Activated effector memory CD4-positive, alpha-beta T cell treated with anti-CD3 and anti-CD28 coated beads, Interleukin-2, amount 50 U/mL, for 16 hours (primary cell): ENCODE results near the gene SLC25A30.
"Not testable (repeated sequence)": the region's sequence is repeated elsewhere in the genome, so short reads cannot be mapped to it uniquely, and the experiment has no call there.

Experiments used
- DNase-seq: peaks from one replicate; pipeline ENCODE4 v3.0.0-alpha.2; 2020

SLC25A30 gene

DNA sequence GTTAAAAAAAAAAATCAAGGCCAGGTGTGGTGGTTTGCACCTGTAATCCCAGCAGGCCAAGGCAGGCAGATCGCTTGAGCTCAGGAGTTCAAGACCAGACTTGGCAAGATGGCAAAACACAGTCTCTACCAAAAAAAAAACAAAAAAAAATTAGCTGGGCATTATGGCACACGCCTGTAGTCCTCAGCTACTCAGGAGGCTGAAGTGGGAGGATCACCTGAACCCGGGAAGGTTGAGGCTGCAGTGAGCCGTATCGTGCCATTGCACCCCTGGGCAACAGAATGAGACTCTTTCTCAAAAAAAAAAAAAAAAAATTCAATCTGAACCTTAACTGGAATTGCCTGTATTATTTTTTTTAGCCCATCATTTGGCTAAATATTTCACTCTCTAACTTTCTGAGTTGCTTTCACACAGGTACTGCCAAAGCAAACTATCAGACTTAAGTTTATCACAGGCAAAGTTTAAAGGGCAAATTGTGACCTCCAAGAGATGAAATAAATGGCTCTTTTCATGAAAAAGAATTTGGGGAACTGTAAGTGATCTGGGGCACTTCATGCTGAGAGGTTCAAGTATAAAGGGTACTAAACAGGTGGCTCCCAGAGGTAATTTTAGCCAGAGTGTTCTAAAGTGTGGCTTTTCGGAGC, 14.7 kb upstream of the SLC25A30 start:
- no peak for DNase-seq

DNA sequence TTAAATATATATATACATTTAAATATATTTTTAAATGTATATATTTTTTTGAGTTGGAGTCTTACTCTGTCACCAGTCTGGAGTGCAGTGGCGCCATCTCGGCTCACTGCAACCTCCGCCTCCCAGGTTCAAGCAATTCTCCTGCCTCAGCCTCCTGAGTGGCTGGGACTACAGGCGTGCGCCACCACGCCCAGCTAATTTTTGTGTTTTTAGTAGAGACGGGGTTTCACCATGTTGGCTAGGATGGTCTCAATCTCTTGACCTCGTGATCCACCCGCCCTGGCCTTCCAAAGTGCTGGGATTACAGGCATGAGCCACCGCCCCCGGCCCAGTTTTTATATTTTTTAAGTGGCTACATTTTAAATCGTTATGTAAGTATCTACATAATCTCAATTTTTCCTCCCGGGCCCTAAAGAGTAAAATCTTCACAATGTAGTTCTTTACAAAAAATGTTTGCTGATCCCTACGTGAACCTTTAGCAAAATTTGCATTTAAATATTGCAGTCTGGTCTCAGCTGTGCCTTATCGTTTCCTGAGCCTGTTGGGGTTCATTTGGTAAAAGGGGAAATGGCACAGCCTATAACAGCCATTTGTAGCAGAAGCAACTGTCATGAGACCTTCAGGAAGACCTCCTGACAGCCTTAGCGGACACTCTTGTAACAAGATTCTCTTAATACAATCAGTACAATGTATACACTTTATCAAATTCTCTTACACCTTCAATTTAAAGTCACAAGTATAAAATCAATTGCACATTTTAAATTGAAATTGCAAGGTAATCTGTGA, 8.1 kb upstream of the SLC25A30 start:
- DNase-seq, result not testable (repeated sequence)

DNA sequence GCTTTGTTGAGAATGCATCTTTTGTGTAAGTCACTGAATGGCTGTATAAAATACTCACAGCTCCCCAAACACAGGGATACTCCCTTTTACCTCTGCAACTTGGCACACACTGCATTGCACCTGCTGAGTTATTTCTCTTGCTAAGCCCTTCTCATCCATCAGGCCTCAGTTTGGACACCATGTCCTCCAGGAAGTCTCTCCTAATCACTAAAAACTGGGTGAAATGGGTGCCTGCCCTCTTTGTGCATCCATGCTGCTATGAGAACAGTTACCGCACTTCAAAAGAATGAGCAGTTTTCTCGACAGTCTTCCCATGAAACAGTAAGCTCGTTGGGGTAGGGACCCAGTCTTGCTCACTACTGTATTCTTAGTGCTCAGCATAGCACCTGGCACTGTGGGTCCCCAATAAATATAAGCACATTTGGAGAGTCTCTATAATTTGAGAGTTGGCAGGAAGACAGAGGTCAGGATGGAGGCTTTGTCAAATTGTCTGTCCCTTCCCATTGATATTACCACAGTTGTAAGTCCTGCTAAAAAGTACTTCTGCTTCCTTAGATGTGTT, 4.6 kb upstream of the SLC25A30 start:
- DNase-seq, result no peak

DNA sequence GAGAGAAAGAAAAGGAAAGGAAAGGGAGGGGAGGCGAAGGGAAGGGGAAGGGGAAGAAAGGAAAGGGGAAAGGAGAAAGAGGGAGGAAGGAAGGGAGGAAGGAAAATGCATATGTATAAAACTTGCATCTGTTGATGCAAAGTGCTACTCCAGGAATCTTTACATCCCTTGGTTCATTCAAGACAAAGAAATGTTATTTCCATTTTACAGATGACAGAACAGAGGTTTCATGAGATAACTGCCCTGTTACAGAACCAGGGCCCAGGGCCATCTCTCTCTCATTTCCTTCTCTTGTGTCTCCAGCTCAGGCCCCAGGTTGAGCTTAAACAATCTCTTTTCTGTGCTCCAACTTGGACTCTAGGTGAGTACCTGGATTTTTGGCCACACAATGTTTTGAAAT, 1.8 kb upstream of the SLC25A30 start:
- DNase-seq, result no peak

DNA sequence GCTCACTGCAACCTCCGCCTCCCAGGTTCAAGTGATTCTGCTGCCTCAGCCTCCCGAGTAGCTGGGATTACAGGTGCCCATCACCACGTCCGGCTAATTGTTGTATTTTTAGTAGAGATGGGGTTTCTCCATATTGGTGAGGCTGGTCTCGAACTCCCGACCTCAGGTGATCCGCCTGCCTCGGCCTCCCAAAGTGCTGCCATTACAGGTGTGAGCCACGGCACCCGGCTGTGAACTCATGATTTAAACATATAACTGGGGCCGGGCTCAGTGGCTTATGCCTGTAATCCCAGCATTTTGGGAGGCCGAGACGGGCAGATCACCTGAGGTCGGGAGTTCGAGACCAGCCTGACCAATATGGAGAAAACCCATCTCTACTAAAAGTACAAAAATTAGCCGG, 1.2 kb upstream of the SLC25A30 start:
- not testable (repeated sequence) for DNase-seq

DNA sequence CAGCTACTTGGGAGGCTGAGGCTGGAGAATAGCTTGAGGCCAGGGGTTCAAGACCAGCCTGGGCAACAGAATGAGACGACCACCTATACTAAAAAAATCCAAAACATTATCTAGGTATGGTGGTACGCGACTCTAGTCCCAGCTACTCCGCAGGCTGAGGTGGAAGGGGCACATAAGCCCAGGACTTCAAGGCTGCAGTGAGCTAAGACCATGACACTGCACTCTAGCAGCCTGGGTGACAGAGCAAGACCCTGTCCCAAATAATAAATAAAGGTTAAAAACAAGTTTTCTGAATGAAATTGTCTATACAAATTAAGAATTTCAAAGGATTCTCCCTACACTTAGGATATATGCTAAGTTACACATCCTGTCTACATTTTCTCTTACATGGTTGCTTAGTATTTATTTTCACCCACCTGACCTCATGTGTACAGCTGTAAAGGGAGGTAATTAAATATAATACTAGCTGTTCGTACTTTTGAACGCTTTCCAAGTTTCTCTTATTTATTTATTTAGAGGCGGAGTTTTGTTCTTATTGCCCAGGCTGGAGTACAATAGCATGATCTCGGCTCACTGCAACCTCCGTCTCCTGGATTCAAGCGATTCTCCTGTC, 1.6 kb downstream of the SLC25A30 start:
- no peak for DNase-seq

DNA sequence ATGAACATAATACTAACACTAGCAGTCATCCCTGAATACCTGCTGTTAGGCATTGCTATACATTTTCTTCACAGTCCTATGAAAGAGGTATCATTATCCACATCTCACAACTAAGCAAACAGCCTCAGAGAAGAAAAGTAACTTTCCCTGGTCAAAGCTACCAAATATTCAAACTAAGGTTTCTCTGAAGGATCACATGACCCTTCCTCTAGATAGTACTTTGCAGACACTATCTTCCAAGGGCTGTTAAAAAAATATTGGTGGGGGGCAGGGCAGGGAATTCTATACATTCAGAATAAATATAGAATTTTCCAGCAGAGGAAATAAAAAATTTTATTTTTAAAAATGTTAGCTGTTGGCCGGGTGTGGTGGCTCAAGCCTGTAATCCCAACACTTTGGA, 3.1 kb downstream of the SLC25A30 start:
- no peak for DNase-seq

DNA sequence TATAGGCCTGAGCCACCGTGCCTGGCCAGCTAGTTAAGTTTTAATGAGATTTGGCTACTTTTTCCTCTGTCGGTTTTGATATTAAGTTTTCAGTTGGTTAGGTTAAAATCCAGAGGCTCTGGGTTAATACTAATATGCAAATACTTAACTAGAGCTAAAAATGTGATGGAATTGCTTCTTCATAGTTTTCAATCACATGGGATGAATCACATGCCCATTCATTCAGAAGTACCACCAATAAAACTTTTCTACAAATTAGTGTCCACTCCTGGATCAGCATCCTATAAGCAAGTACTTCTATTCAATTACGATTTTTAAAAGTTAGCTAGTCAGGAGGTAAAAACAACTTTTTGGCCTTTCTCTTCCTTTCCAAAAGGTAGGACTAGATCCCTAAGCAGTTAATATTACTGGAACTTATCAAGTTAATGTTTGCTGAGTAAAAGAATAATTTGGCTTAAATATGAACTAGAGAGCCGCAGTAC, 4.3 kb downstream of the SLC25A30 start:
- DNase-seq, result no peak

DNA sequence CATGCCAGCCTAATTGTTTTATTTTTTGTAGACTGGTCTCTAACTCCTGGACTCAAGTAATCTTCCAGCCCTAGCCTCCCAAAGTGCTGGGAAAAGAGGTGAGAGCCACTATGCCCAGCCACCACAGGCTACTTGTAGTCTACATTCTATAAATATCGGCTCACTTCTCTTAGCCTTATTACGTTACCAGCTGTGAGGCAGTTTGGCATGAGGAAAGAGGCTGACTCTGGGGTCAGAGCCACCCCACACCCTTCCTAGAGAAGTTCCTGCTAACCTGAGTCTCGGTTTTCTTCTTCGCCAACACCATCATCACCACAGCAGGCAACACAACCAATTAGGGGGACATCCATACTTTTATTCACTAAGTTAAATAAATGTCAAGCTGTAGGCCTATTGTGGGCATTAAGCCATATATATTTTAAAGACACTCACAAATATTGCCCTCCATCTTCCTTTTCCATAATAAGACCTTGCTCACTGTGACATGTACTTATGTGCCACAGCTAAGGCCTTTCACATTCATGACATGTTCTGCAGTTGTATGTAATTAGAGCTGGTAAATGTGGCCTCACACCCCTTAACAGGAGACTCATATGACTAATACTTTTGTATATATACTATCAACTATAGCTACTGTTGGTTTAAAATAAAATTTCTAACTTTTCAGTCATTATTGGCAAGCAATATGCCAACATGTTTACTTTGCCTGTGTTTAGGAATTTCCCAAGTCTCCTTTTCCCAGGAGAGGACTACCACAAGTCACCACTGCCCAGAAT, 5.7 kb downstream of the SLC25A30 start:
- no peak for DNase-seq

DNA sequence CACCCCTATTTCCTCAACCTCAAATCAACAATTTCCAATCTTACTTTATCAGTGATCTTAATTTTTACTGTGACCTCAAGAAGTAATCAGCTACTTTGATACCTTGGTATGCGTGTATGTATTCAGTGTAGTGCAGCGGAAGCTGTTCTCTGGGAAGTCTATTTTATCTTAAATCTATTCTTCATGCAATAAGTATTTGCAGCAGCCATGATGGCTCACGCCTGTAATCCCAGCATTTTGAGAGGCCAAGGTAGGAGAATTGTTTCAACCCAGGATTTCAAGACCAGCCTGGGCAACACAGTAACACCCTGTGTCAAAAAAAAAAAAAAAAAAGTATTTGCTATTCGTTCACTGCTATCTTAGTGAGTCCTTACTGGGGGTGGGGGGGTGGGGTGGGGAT, 6.5 kb downstream of the SLC25A30 start:
- no peak for DNase-seq

DNA sequence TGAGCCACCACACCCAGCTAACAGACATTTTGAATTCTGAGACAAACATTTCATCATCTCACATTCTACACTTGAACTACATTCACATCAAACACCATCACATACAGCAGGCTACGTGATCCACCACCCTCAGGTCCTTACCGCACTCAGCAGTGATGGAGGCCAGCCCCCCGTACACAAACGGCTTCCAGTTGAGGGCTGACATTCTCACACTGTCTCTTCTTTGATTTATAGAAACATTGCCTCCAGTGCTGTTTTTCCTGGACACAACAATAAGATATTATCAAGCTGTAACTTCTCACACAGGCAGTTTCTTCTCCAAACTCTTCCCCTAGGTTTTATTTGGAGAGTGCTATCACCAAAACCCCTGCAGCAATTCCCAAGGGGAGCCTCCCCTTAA, 7.0 kb downstream of the SLC25A30 start:
- no peak for DNase-seq

DNA sequence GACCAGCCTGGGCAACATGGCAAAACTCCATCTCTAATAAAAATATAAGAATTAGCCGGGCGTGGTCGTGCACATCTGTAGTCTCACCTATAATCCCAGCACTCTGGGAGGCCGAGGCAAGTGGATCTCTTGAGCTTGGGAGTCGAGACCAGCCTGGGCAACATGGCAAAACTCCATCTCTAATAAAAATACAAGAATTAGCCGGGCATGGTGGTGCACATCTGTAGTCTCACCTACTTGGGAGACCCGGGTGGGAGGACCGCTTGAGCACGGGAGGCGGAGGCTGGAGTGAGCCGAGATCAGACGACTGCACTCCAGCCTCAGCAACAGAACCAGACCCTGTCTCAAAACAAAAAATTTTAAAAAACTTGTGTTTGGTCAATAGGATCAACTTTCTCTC, 7.7 kb downstream of the SLC25A30 start:
- DNase-seq, result no peak

DNA sequence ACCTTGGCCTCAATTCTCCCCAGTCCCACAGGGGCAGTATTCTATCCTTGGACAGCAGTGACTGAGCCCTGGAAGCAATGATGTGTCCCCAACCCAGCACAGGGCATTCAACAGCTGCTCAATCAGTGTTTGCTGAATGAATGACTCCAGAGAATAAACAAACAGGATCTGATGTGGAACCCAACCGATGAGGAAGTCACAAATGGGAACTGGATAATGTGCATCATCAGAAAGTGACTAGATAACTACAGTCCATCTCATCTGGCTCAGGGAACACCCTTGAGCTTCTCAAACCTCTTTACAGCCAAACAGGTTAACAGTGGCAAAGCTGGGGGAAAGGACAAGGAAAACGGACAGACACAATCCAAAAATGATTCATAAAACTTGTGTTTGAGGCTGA, 8.2 kb downstream of the SLC25A30 start:
- no peak for DNase-seq

DNA sequence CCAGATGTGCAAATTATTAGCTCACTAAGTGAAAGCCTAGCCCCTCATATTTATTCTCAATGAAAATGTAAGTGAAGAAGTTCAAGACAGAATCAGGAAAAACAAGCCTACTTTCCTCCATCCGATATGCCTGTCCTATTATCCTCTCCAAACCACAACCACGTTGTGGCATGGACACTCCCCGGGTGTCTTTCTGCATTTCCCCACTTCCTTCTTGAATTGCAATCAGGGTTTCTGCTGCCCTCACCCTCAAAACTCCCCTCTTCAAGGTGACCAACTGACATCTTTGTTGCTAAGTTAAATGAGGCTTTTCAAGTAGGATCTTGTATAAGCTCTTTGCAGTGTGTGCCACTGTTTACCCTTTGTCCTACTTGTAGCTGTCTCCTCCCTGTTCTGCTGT, 11.8 kb downstream of the SLC25A30 start:
- DNase-seq, result no peak

DNA sequence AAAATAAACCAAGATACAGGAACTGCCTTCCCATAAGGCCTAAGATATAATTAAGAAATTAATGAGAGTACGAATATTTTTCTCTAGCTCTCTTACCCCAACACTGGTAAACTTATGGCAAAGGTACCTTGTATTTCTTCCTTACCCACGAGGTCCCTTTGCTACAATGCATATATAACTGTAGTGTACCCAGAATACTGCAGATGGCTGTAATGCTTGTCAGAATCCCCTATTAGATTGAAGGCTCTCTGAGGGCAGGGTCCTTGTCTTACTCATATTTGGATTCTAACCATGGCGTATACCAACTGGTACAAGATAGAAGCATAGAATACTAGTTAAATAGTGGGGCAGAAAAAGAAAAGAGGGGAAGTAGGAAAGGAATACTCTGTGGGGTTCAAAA, 15.1 kb downstream of the SLC25A30 start:
- DNase-seq, result no peak

DNA sequence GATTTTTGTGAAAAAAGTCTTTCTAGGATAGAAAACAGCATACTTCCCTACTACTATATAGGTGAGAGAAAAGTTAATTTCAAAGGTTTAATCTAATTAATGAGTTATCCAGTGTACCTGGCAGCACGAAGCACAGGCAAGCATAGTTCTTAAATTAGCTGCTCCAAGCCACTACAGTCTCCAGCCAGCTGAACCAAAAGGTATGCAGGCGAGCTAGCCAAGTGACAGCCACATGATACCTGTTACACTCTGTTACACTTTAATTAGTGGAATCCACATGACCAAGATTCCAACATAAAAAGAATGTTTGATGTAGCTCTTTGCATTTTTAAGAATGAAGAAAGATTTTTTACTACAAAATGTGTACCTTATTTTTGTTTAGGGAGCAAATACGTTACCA, 15.5 kb downstream of the SLC25A30 start:
- DNase-seq, result no peak

DNA sequence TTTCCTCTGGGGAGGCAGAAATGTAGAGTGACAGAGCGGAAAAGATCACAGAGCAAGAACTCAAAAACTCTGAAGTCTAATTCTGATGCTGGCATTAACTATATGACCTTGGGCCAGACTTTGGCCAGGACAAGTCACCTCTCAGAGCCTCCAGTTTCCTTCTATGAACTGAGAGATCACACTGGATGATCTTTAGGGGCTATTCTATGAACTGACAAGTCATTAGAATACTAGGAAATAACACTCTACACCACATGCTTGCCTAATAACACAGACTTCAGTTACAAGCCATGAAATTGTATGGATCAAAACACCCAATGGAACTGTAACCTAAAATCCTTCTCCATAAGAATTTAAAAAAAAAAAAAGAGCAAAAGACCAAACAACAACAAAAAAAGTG, 16.9 kb downstream of the SLC25A30 start:
- no peak for DNase-seq

DNA sequence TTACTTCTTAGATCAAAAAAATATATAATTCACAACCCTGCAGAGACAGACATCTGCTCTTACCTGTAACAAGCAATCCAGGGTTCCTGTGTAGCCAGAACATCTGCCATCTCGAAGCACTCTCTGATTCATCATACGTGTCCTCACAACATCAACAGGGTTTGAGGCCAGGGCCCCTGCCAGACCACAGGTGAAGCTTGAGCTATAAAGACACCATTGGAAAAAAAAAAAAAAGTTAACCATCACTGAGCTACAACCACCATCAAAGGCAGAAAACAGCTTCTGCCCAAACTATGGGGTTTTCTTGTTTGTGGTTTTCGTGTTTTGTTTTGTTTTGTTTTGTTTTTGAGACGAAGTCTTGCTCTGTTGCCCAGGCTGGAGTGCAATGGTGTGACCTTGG, 19.3 kb downstream of the SLC25A30 start:
- peak; percentile 68 for DNase-seq

DNA sequence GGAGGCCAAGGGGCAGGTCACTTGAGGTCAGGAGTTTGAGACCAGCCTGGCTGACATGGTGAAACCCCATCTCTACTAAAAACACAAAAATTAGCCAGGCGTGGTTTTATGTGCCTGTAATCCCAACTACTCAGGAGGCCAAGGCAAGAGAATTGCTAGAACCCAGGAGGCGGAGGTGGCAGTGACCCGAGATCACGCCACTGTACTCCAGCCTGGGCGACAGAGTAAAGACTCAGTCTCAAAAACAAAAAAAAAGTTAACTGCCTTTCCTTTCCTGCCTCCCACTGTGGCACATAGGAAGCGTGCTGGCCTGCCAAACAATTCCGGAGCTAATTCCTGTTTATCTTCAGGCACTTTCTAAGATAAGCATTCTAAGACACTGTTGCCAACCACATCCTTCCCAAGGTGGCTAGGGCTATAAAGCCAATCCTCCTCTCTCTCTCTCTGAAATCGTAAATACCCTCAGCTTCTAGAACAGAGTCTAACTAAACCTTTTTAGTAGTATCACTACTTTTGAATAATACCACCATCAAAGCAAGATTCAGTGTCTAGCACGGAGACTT, 21.6 kb downstream of the SLC25A30 start:
- DNase-seq, result no peak

DNA sequence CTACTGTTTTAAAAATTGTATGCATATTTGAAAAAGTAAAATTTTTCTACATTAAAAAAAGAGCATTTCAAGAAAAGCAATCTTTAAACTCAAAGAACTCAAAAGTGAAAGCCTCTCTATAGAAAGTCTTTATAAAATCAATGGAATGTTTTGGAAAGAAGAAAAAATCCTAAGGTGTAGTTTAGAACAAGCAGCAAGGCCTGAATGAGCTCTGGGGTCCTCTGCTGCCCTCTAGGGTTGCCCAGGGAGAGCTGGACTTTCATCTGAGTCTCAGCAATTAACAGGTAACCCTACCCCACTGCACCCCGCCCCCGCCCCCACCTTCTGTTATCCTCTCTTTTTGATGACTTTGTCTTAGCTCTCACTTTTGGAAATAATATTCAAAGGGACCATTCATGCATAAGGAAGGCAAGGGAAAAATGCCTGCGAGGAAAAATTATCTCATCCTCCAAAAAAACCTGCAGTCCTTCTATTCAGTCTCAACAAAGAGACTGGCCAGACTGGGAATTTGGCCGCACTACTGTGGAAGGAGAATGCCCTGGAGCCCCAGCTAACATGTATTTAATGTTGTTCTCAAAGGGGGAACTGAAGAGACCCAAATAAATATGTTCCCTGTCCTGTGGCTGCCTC, 24.1 kb downstream of the SLC25A30 start:
- DNase-seq, result peak; percentile 67

DNA sequence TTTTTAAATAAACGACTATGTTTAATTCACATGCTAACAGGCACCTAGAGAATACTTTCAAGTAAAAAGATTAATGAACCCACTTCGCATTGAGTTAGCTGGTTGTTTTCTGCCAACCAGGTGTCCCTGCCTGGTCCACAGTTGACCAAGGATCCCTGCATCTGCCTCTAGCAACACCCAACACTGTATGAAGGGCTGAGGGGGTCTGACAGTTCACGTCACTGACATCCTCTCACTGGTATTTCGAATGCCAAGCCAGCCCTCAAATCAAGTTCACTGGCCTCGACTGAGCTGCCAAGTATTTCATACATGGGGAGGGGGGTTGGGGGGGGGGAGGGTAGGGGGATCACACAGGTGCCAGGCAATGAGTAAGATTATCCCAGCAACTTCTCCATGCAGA, 25.4 kb downstream of the SLC25A30 start:
- DNase-seq, result peak; percentile 55

DNA sequence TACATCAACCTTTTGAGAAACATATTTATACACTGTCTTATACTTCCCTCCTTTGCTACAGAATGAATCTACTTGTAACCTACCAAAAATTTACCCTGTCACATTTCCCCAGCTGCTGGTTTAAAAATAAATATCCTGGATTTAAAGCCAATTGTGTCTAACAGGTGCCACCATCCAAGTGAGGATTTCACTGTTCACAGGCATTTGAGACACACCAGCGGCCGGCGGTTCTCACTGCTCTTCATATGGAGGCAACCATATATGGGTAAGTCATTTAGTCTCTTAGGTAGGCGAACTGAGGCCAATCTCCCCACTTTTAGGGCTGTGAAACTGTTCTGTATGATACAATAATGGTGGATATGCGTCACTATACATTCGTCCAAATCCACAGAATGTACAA, 26.2 kb downstream of the SLC25A30 start:
- peak; percentile 38 for DNase-seq
